HepG2 (cell line): ENCODE data around the gene RRAD. TPM values are rescaled to one million over a fixed set of nuclear protein-coding genes. Genes with fewer than 3 reads are reported as not detected.
A peak's percentile ranks its signal among the peaks of the same experiment; 100 is the strongest.

ENCODE experiments used
- BRCA1 ChIP-seq: sonication (generic); formaldehyde crosslinking; IDR thresholded peaks from 2 replicates; pipeline ENCODE4 v1.4.0; 2020; ENCODE audit warnings: missing genetic modification reagents
- CAMTA2 ChIP-seq: sonication (generic); formaldehyde crosslinking; IDR thresholded peaks from 2 replicates; pipeline ENCODE4 v1.4.0; 2020; ENCODE audit warnings: mild to moderate bottlenecking, missing genetic modification reagents, borderline replicate concordance
- ISX ChIP-seq: sonication (generic); formaldehyde crosslinking; conservative IDR thresholded peaks from 2 replicates; pipeline ENCODE4 v1.5.0; 2020; ENCODE audit warnings: missing genetic modification reagents
- JUN ChIP-seq: sonication (generic); formaldehyde crosslinking; IDR thresholded peaks from 2 replicates; pipeline ENCODE4 v1.4.0; 2020; ENCODE audit warnings: mild to moderate bottlenecking, missing genetic modification reagents
- POLR2AphosphoS2 ChIP-seq: IDR thresholded peaks from 2 replicates; pipeline ENCODE4 v1.6.1; 2011; ENCODE audit warnings: low read depth, low read length, improper control_type of control experiment
- PRPF4 ChIP-seq: fragments of 200-400 bp; formaldehyde crosslinking; IDR thresholded peaks from 2 replicates; pipeline ENCODE4 v1.6.1; 2016; ENCODE audit warnings: low read length, low read depth; ENCODE audit not compliant: poor library complexity, severe bottlenecking
- RORA ChIP-seq: sonication (generic); formaldehyde crosslinking; IDR thresholded peaks from 2 replicates; pipeline ENCODE4 v1.5.0; 2020; ENCODE audit warnings: mild to moderate bottlenecking, missing genetic modification reagents, moderate library complexity
- SETDB1 ChIP-seq: sonication (generic); formaldehyde crosslinking; IDR thresholded peaks from 2 replicates; pipeline ENCODE4 v1.5.1; 2020; ENCODE audit warnings: missing genetic modification reagents, mild to moderate bottlenecking, borderline replicate concordance
- SOX5 ChIP-seq: IDR thresholded peaks from 2 replicates; pipeline ENCODE4 v1.6.1; 2016; ENCODE audit warnings: borderline replicate concordance
- ZFP36L1 ChIP-seq: sonication (generic); formaldehyde crosslinking; IDR thresholded peaks from 2 replicates; pipeline ENCODE4 v1.8.0; 2022; ENCODE audit warnings: mild to moderate bottlenecking, missing genetic modification reagents, moderate library complexity
- ZNF20 ChIP-seq: sonication (generic); formaldehyde crosslinking; IDR thresholded peaks from 2 replicates; pipeline ENCODE4 v1.4.0; 2020; ENCODE audit warnings: mild to moderate bottlenecking, moderate library complexity, missing genetic modification reagents
- polyA plus RNA-seq, 8 experiments: library from polyadenylated mRNA; depleted of rRNA in 3 of 8; stranded (reverse) in 7 of 8; unstranded in 1 of 8; fragments of >200 nt; fragmentation: Illumina TruSeq in 4 of 8; extraction: Trizol in 4 of 8; gene quantifications; 2 replicates each; pipeline versions ENCODE4 v1.2.1 to v1.2.3, GENCODE V29; 2011 to 2016; ENCODE audit warnings: low read depth in 4 of 8, missing spikeins in 1 of 8, mixed read lengths in 1 of 8; ENCODE audit not compliant: insufficient read depth in 1 of 8
- total RNA-seq, 5 experiments: library from RNA; depleted of rRNA; stranded (reverse); fragments of >200 nt; fragmentation: Illumina TruSeq; extraction: Trizol; gene quantifications; 2 replicates each; pipeline ENCODE4 v1.2.3, GENCODE V29; 2016; ENCODE audit warnings: low read depth in 1 of 5
- TF ChIP-seq, protein P1 (sequence below): IDR thresholded peaks from 2 replicates; pipeline ENCODE4 v1.6.1; 2016; ENCODE audit warnings: low read depth, missing genetic modification reagents, missing compliant biosample characterization
- TF ChIP-seq, protein P2 (sequence below): sonication (generic); formaldehyde crosslinking; IDR thresholded peaks from 2 replicates; pipeline ENCODE4 v1.5.0; 2020; ENCODE audit warnings: mild to moderate bottlenecking, missing genetic modification reagents
- TF ChIP-seq, protein P3 (sequence below): sonication (generic); formaldehyde crosslinking; IDR thresholded peaks from 2 replicates; pipeline ENCODE4 v1.5.1; 2020; ENCODE audit warnings: missing genetic modification reagents, mild to moderate bottlenecking, borderline replicate concordance
- TF ChIP-seq, protein P4 (sequence below): sonication (generic); formaldehyde crosslinking; IDR thresholded peaks from 2 replicates; pipeline ENCODE4 v1.4.0; 2020; ENCODE audit warnings: low read depth, missing genetic modification reagents

Gene RRAD
- total and polyA plus RNA-seq, 2 of the 13 experiments (the other 11 are each of a cell fraction or from before 2014, with no cell fraction given) = 0.80 to 1.1 TPM

DNA sequence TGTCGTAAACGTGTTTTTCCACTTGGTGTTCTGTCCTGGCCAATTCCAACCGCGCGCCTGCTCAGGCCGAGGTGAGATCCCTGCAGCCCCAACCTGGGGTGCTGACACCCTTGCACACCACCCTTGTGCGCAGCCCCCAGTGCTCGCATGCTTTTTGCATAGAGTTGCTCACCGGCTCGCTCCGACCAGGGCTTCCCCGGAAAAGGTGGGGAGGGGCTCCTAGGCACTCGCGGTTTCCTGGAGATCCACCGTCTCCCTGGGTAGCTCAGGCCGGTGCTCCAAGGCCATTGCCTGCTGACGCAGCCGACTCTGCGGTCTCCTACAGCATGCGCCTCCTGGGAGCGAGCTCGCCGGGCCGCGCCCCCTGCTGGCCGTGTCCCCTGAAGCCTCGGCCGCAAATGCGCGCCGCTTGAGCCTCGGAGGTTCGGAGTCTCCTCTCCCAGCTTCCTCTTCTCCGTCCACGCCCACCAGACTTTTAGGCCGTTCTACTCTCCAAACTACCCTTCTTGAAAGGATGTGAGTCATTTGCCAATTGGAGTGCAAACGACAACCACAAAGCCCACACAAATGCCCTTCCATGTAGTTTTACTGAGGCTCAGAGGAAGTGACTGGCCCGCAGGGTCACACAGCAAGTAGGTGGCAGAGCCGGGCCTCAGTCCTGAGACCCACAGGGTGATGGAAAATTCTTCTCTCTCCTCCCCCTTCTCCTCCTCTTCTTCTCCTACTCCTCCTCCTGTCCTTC lies 52.2 kb downstream of the RRAD start (continued):
- TF ChIP-seq, protein P1, sequence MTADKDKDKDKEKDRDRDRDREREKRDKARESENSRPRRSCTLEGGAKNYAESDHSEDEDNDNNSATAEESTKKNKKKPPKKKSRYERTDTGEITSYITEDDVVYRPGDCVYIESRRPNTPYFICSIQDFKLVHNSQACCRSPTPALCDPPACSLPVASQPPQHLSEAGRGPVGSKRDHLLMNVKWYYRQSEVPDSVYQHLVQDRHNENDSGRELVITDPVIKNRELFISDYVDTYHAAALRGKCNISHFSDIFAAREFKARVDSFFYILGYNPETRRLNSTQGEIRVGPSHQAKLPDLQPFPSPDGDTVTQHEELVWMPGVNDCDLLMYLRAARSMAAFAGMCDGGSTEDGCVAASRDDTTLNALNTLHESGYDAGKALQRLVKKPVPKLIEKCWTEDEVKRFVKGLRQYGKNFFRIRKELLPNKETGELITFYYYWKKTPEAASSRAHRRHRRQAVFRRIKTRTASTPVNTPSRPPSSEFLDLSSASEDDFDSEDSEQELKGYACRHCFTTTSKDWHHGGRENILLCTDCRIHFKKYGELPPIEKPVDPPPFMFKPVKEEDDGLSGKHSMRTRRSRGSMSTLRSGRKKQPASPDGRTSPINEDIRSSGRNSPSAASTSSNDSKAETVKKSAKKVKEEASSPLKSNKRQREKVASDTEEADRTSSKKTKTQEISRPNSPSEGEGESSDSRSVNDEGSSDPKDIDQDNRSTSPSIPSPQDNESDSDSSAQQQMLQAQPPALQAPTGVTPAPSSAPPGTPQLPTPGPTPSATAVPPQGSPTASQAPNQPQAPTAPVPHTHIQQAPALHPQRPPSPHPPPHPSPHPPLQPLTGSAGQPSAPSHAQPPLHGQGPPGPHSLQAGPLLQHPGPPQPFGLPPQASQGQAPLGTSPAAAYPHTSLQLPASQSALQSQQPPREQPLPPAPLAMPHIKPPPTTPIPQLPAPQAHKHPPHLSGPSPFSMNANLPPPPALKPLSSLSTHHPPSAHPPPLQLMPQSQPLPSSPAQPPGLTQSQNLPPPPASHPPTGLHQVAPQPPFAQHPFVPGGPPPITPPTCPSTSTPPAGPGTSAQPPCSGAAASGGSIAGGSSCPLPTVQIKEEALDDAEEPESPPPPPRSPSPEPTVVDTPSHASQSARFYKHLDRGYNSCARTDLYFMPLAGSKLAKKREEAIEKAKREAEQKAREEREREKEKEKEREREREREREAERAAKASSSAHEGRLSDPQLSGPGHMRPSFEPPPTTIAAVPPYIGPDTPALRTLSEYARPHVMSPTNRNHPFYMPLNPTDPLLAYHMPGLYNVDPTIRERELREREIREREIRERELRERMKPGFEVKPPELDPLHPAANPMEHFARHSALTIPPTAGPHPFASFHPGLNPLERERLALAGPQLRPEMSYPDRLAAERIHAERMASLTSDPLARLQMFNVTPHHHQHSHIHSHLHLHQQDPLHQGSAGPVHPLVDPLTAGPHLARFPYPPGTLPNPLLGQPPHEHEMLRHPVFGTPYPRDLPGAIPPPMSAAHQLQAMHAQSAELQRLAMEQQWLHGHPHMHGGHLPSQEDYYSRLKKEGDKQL (CRISPR knock-in tag) = no peak
- TF ChIP-seq, protein P2, sequence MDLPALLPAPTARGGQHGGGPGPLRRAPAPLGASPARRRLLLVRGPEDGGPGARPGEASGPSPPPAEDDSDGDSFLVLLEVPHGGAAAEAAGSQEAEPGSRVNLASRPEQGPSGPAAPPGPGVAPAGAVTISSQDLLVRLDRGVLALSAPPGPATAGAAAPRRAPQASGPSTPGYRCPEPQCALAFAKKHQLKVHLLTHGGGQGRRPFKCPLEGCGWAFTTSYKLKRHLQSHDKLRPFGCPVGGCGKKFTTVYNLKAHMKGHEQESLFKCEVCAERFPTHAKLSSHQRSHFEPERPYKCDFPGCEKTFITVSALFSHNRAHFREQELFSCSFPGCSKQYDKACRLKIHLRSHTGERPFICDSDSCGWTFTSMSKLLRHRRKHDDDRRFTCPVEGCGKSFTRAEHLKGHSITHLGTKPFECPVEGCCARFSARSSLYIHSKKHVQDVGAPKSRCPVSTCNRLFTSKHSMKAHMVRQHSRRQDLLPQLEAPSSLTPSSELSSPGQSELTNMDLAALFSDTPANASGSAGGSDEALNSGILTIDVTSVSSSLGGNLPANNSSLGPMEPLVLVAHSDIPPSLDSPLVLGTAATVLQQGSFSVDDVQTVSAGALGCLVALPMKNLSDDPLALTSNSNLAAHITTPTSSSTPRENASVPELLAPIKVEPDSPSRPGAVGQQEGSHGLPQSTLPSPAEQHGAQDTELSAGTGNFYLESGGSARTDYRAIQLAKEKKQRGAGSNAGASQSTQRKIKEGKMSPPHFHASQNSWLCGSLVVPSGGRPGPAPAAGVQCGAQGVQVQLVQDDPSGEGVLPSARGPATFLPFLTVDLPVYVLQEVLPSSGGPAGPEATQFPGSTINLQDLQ = 0 out of 2 replicates have a peak, but pooled peaks have one; percentile 40
- TF ChIP-seq POLR2AphosphoS2 (no peak), BRCA1 (CRISPR knock-in tag) (no peak), ZNF20 (no peak), ISX (CRISPR knock-in tag) (no peak), SETDB1 (CRISPR knock-in tag) (no peak), JUN (no peak), ZFP36L1 (CRISPR knock-in tag) (no peak), RORA (no peak), SOX5 (CRISPR knock-in tag) (no peak; the same call in 1 of the 2 replicates), CAMTA2 (CRISPR knock-in tag) (no peak), PRPF4 (no peak)
- TF ChIP-seq, protein P3, sequence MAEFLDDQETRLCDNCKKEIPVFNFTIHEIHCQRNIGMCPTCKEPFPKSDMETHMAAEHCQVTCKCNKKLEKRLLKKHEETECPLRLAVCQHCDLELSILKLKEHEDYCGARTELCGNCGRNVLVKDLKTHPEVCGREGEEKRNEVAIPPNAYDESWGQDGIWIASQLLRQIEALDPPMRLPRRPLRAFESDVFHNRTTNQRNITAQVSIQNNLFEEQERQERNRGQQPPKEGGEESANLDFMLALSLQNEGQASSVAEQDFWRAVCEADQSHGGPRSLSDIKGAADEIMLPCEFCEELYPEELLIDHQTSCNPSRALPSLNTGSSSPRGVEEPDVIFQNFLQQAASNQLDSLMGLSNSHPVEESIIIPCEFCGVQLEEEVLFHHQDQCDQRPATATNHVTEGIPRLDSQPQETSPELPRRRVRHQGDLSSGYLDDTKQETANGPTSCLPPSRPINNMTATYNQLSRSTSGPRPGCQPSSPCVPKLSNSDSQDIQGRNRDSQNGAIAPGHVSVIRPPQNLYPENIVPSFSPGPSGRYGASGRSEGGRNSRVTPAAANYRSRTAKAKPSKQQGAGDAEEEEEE (CRISPR knock-in tag) = peak; percentile 56; the same call in 1 of the 2 replicates
- TF ChIP-seq, protein P4, sequence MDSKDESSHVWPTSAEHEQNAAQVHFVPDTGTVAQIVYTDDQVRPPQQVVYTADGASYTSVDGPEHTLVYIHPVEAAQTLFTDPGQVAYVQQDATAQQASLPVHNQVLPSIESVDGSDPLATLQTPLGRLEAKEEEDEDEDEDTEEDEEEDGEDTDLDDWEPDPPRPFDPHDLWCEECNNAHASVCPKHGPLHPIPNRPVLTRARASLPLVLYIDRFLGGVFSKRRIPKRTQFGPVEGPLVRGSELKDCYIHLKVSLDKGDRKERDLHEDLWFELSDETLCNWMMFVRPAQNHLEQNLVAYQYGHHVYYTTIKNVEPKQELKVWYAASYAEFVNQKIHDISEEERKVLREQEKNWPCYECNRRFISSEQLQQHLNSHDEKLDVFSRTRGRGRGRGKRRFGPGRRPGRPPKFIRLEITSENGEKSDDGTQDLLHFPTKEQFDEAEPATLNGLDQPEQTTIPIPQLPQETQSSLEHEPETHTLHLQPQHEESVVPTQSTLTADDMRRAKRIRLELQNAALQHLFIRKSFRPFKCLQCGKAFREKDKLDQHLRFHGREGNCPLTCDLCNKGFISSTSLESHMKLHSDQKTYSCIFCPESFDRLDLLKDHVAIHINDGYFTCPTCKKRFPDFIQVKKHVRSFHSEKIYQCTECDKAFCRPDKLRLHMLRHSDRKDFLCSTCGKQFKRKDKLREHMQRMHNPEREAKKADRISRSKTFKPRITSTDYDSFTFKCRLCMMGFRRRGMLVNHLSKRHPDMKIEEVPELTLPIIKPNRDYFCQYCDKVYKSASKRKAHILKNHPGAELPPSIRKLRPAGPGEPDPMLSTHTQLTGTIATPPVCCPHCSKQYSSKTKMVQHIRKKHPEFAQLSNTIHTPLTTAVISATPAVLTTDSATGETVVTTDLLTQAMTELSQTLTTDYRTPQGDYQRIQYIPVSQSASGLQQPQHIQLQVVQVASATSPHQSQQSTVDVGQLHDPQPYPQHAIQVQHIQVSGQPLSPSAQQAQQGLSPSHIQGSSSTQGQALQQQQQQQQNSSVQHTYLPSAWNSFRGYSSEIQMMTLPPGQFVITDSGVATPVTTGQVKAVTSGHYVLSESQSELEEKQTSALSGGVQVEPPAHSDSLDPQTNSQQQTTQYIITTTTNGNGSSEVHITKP (CRISPR knock-in tag) = no peak; the same call in 1 of the 2 replicates
